ENCODE measurements around the gene NAP1L4. TPM values are rescaled to one million over a fixed set of nuclear protein-coding genes. Genes with fewer than 3 reads are reported as not detected.

The NAP1L4 gene
- total and polyA plus RNA-seq, 3 experiments from 2014 or later: 163 to 280 (median 273) TPM

- H3K4me1 ChIP-seq (ENCODE audit: insufficient read depth, low read length): peaks cover 23% of the 10 kb centered on the region
- ChIA-PET POLR2A (interaction anchor here (1.2 kb wide), 1 partner anchor 18 kb away, joined by 3 read pairs; the partner anchor contains the start of gene NAP1L4), CTCF (no interaction called here)
- Mint-ChIP-seq H3K27me3 (no peaks in the 10 kb centered on the region), H3K4me3 (no peak overlapping the region), H3K27ac (peak overlapping the region in 3 of 8 donors; percentile 51 to 67 (median 52)), H3K9me3 (no peaks in the 10 kb centered on the region), H3K36me3 (peaks cover 0 to 65% (median 7%) of the 10 kb centered on the region in 3 donors), H3K4me1 (peaks cover 23 to 82% (median 61%) of the 10 kb centered on the region in 3 donors)
- no peaks in the 10 kb centered on the region for H3K27me3 ChIP-seq (ENCODE audit: insufficient read depth, low read length, poor library complexity, severe bottlenecking)
- H3K9me3 ChIP-seq (ENCODE audit: low read length): no peaks in the 10 kb centered on the region
- DNase-seq: peak in 1 of 5 donors; percentile 43
- peaks cover 5% of the 10 kb centered on the region for H3K36me3 ChIP-seq (ENCODE audit: insufficient read depth, low read length)
- H3K4me3 ChIP-seq (ENCODE audit: low read length): no peak overlapping the region
- no peak overlapping the region for H3K27ac ChIP-seq (ENCODE audit: low read depth, low read length)
Observed at GRCh38 chr11:3010521-3011275, 18.6 kb upstream of the NAP1L4 start.

- Mint-ChIP-seq H3K4me3 (no peak overlapping the region), H3K9me3 (no peaks in the 10 kb centered on the region), H3K4me1 (peaks cover 16 to 81% (median 57%) of the 10 kb centered on the region in 3 donors), H3K27ac (peak overlapping the region in 6 of 8 donors; percentile 28 to 77 (median 58)), H3K36me3 (peaks cover 0 to 63% (median 11%) of the 10 kb centered on the region in 3 donors), H3K27me3 (no peaks in the 10 kb centered on the region)
- Histone ChIP-seq H3K27me3 (ENCODE audit: insufficient read depth, low read length, poor library complexity, severe bottlenecking) (no peaks in the 10 kb centered on the region), H3K9me3 (ENCODE audit: low read length) (no peaks in the 10 kb centered on the region), H3K4me1 (ENCODE audit: insufficient read depth, low read length) (peaks cover 16% of the 10 kb centered on the region), H3K4me3 (ENCODE audit: low read length) (no peak overlapping the region), H3K36me3 (ENCODE audit: insufficient read depth, low read length) (no peaks in the 10 kb centered on the region), H3K27ac (ENCODE audit: low read depth, low read length) (no peak overlapping the region)
- DNase-seq: no peak
- ChIA-PET POLR2A (interaction anchor here (1.2 kb wide), 2 partner anchors 18 to 21 kb away, joined by 3 read pairs; partner anchors contain the start of gene NAP1L4), CTCF (no interaction called here)
Observed at GRCh38 chr11:3010004-3010403, 17.9 kb upstream of the NAP1L4 start.

- H3K4me1 ChIP-seq (ENCODE audit: insufficient read depth, low read length): peaks cover 12% of the 10 kb centered on the region
- no peak for DNase-seq
- Mint-ChIP-seq H3K27me3 (no peaks in the 10 kb centered on the region), H3K4me1 (peaks cover 11 to 77% (median 52%) of the 10 kb centered on the region in 3 donors), H3K9me3 (no peaks in the 10 kb centered on the region), H3K4me3 (no peak overlapping the region), H3K36me3 (peaks cover 0 to 60% (median 11%) of the 10 kb centered on the region in 3 donors), H3K27ac (peak overlapping the region in 6 of 8 donors; percentile 31 to 96 (median 70))
- ChIA-PET POLR2A (interaction anchor here (1.2 kb wide), 2 partner anchors 17 to 21 kb away, joined by 3 read pairs; partner anchors contain the start of gene NAP1L4), CTCF (no interaction called here)
- H3K27me3 ChIP-seq (ENCODE audit: insufficient read depth, low read length, poor library complexity, severe bottlenecking): no peaks in the 10 kb centered on the region
- no peak overlapping the region for H3K4me3 ChIP-seq (ENCODE audit: low read length)
- no peak overlapping the region for H3K27ac ChIP-seq (ENCODE audit: low read depth, low read length)
- no peaks in the 10 kb centered on the region for H3K9me3 ChIP-seq (ENCODE audit: low read length)
- no peaks in the 10 kb centered on the region for H3K36me3 ChIP-seq (ENCODE audit: insufficient read depth, low read length)
Observed at GRCh38 chr11:3009481-3009880, 17.4 kb upstream of the NAP1L4 start.

- Mint-ChIP-seq H3K4me3 (no peak overlapping the region), H3K36me3 (peaks cover 0 to 66% (median 11%) of the 10 kb centered on the region in 3 donors), H3K27ac (peak overlapping the region in 6 of 8 donors; percentile 31 to 96 (median 66)), H3K27me3 (no peaks in the 10 kb centered on the region), H3K9me3 (no peaks in the 10 kb centered on the region), H3K4me1 (peaks cover 4 to 76% (median 45%) of the 10 kb centered on the region in 3 donors)
- Histone ChIP-seq H3K27ac (ENCODE audit: low read depth, low read length) (no peak overlapping the region), H3K9me3 (ENCODE audit: low read length) (no peaks in the 10 kb centered on the region), H3K4me3 (ENCODE audit: low read length) (no peak overlapping the region), H3K4me1 (ENCODE audit: insufficient read depth, low read length) (peaks cover 8% of the 10 kb centered on the region), H3K27me3 (ENCODE audit: insufficient read depth, low read length, poor library complexity, severe bottlenecking) (no peaks in the 10 kb centered on the region), H3K36me3 (ENCODE audit: insufficient read depth, low read length) (peaks cover 6% of the 10 kb centered on the region)
- ChIA-PET CTCF (interaction anchor here (1.4 kb wide), 1 partner anchor 19 kb away, joined by 3 read pairs; no protein-coding TSS in a partner anchor), POLR2A (interaction anchor here (1.2 kb wide), 1 partner anchor 20 kb away, joined by 3 read pairs; no protein-coding TSS in a partner anchor)
- DNase-seq: peak in 1 of 5 donors; percentile 35
Observed at GRCh38 chr11:3008746-3009336, 16.7 kb upstream of the NAP1L4 start.

- no peaks in the 10 kb centered on the region for H3K4me1 ChIP-seq (ENCODE audit: insufficient read depth, low read length)
- no peak for DNase-seq
- H3K4me3 Mint-ChIP-seq: peak overlapping the region in 3 of 7 donors; percentile 80 to 85 (median 83)
- no peaks in the 10 kb centered on the region for H3K9me3 ChIP-seq (ENCODE audit: low read length)
- peaks cover 0 to 74% (median 39%) of the 10 kb centered on the region in 3 donors for H3K4me1 Mint-ChIP-seq
- peaks cover 9% of the 10 kb centered on the region for H3K36me3 ChIP-seq (ENCODE audit: insufficient read depth, low read length)
- CTCF ChIA-PET: interaction anchor here (1.2 to 1.8 kb wide), 6 partner anchors 7 to 78 kb away, joined by 3 to 7 read pairs (median 5); partner anchors contain the start of gene PHLDA2
- POLR2A ChIA-PET: interaction anchor here (1.1 to 2.1 kb wide), 3 partner anchors 16 to 20 kb away, joined by 6 to 13 read pairs (median 7); partner anchors contain the start of gene NAP1L4
- H3K9me3 Mint-ChIP-seq: no peaks in the 10 kb centered on the region
- peaks cover 3 to 78% (median 14%) of the 10 kb centered on the region in 3 donors for H3K36me3 Mint-ChIP-seq
- H3K27ac ChIP-seq (ENCODE audit: low read depth, low read length): no peak overlapping the region
- H3K4me3 ChIP-seq (ENCODE audit: low read length): no peak overlapping the region
- no peaks in the 10 kb centered on the region for H3K27me3 ChIP-seq (ENCODE audit: insufficient read depth, low read length, poor library complexity, severe bottlenecking)
- peak overlapping the region in 4 of 8 donors; percentile 23 to 93 (median 45) for H3K27ac Mint-ChIP-seq
- H3K27me3 Mint-ChIP-seq: no peaks in the 10 kb centered on the region
Observed at GRCh38 chr11:3007404-3008010, 15.4 kb upstream of the NAP1L4 start.

GRCh38 chr11:3006505-3007260 is 14.6 kb upstream of the NAP1L4 start:
- no peaks in the 10 kb centered on the region for H3K27me3 ChIP-seq (ENCODE audit: insufficient read depth, low read length, poor library complexity, severe bottlenecking)
- peaks cover 16% of the 10 kb centered on the region for H3K36me3 ChIP-seq (ENCODE audit: insufficient read depth, low read length)
- DNase-seq: peak in 3 of 5 donors; percentile 9 to 81 (median 74)
- Mint-ChIP-seq H3K27me3 (no peaks in the 10 kb centered on the region), H3K27ac (peak overlapping the region in 2 of 8 donors; percentile 66 to 74), H3K4me1 (peaks cover 0 to 72% (median 36%) of the 10 kb centered on the region in 3 donors), H3K36me3 (peaks cover 4 to 78% (median 19%) of the 10 kb centered on the region in 3 donors), H3K4me3 (peak overlapping the region; percentile 28 to 85 (median 80)), H3K9me3 (no peaks in the 10 kb centered on the region)
- no peak overlapping the region for H3K27ac ChIP-seq (ENCODE audit: low read depth, low read length)
- ChIA-PET CTCF (interaction anchor here (1.2 to 1.8 kb wide), 5 partner anchors 8 to 77 kb away, joined by 3 to 7 read pairs (median 6); partner anchors contain the start of gene PHLDA2), POLR2A (interaction anchor here (1.1 to 2.1 kb wide), 3 partner anchors 15 to 19 kb away, joined by 6 to 13 read pairs (median 7); partner anchors contain the start of gene NAP1L4)
- H3K4me1 ChIP-seq (ENCODE audit: insufficient read depth, low read length): no peaks in the 10 kb centered on the region
- no peak overlapping the region for H3K4me3 ChIP-seq (ENCODE audit: low read length)
- no peaks in the 10 kb centered on the region for H3K9me3 ChIP-seq (ENCODE audit: low read length)

GRCh38 chr11:3004481-3004880 is 12.4 kb upstream of the NAP1L4 start:
- Histone ChIP-seq H3K4me1 (ENCODE audit: insufficient read depth, low read length) (no peaks in the 10 kb centered on the region), H3K27me3 (ENCODE audit: insufficient read depth, low read length, poor library complexity, severe bottlenecking) (no peaks in the 10 kb centered on the region), H3K27ac (ENCODE audit: low read depth, low read length) (no peak overlapping the region), H3K4me3 (ENCODE audit: low read length) (no peak overlapping the region), H3K36me3 (ENCODE audit: insufficient read depth, low read length) (peaks cover 20% of the 10 kb centered on the region), H3K9me3 (ENCODE audit: low read length) (no peaks in the 10 kb centered on the region)
- H3K4me1 Mint-ChIP-seq: peaks cover 0 to 57% (median 27%) of the 10 kb centered on the region in 3 donors
- no peaks in the 10 kb centered on the region for H3K9me3 Mint-ChIP-seq
- peaks cover 4 to 79% (median 24%) of the 10 kb centered on the region in 3 donors for H3K36me3 Mint-ChIP-seq
- DNase-seq: no peak
- H3K4me3 Mint-ChIP-seq: no peak overlapping the region
- ChIA-PET CTCF (interaction anchor here (1.5 kb wide), 1 partner anchor 114 kb away, joined by 3 read pairs; no protein-coding TSS in a partner anchor), POLR2A (no interaction called here)
- peak overlapping the region in 1 of 8 donors; percentile 68 for H3K27ac Mint-ChIP-seq
- H3K27me3 Mint-ChIP-seq: no peaks in the 10 kb centered on the region

Measured in CD8-positive, alpha-beta memory T cell (primary cell).